GM21786 (cell line): Measurements from ENCODE around the gene DLST.

ENCODE experiments used
- ATAC-seq: cut with Tn5 transposase; IDR thresholded peaks from one replicate; pipeline ENCODE4 v1.9.1; 2021; ENCODE audit not compliant: unreplicated experiment

Gene DLST

DNA sequence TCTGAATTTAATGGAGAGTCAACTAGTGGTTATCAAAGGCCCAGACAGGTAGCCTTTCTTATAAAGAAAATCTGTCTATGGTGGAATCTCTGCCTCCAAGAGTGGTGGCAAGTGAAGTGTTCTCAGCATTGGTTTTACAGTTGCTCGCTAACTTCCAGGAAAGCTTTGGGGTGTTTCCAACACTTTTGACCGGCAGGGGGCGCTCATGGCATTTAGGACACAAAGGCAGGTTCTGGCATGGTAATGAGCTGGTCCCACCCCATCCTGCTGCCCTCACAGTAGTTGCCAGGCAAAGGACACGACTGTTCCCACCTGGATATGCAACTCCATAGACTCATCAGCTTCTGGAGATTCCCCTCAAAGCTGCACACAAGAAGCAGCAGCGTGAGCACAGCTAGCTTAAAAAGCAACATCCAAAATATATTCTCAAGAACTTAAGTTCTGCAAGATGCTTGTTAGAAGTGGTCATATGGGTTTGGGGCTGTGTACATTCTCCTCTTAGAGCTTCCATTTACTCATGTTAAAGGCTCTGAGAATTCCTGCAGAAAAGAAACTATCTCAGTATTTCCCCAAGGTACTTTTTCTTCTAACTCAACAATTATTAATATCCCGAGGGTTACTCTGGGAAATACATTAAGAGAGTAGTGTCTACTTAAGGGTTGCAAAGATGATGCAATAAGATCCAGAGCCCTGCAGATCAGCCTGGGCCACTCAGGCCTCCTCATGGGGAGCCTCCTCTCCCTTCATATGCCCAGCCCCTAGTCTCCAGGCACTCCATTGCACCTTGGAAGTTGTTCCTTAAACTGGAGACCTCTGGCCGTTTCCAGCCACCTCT, 20.6 kb upstream of the DLST start:
- ATAC-seq = no peak

DNA sequence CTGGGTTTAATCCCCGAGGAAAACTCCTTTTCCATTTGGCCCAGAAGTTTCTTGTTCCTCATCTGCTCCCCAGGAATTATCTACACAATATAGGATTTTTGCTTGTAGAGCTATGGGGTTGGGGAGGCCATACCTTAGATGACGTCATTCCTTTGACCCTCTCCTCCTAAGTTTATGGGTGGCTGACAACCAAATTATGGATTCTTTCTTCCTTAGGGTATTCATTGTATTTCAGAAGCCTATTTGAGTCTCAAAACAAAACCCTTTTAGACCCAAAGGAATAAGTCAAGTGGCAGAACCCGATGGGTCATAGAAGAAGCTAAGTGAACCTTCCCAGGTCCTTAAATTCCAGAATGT, 20.0 kb upstream of the DLST start:
- no peak for ATAC-seq

DNA sequence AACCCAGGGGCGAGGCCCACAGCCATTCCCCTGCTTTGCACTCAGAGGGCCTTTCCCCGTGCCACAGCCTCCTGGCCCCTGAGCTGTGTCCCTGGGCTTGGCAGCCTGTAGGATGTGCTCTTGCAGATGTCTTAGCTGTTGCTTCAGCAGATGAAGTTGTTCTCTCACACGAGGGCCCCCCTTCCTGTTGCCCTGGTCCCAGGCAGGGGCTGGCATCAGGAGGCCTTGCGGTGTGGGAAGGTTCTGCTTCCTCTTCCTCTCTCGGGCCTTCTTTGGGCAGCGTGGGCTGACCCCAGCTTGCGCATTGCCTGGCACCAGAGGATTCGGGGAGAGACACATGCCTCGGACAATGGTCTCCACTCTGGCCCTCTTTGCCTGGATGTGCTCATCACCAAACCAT, 18.4 kb upstream of the DLST start:
- ATAC-seq = no peak

DNA sequence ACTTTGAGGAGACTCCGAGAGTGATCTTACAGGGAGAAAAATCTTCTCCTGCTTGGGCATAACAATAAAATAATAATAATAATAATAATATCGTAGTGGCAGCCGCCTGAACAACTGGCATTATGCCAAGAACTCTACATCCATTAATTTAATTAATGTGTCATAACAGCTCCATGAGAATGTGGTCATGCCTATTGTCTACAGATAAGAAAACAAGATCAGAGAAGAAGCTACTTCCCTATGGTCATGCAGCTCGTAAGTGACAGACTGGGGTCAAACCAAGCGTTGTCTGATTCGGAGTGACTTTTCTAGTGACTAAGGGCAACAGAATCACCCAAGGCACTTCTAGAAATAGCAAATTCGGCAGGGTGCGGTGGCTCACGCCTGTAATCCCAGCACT, 17.5 kb upstream of the DLST start:
- no peak for ATAC-seq

DNA sequence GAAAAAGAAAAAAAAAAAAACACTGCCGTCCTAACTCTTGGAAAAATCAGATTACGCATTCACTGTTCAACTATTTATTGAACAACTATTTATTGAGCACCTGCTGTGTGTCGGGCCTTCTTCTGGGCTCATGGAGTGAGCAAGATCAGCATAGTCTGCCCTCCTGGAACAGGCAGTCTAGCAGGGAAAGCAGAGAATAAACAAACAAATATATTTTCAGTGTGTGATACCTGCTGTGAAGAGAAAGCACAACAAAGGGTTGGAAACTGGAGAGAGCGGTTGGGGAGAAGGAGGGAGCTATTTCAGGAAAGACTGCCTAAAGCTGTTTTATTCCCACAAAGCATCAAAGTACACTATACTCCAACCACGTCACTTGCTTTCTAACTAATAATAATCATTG, 16.6 kb upstream of the DLST start:
- no peak for ATAC-seq

DNA sequence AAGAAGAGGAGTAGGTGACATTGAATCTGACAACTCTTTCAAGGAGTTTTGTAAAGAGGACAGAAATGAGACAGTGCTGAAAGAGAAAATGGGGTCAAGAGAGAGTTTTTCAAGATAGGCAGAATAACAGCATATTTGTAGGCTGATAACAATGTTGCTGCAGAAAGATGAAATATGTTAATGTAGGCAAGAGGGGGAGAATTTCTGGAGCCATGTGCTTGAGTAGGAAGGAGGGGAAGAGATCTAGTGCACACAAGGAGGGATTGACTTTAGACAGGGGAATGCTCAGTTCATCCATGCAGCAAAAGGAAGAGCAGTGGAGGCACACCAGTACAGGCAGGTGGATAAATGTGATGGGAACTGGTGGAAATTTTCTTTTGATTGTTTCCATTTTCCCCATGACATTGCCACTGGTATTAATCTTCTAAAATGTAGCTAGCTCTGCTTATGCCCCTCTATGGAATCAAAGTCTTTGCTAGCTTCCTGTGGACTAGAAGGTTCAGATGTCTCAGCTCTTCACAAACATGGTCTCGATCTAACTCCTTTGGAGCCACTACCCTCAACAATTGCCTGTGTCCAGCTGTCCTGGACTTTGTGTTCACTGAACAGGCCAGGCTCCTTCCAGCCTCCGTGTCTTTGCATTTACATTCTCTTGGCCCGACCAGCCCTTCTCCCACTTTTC, 14.9 kb upstream of the DLST start:
- ATAC-seq = no peak

DNA sequence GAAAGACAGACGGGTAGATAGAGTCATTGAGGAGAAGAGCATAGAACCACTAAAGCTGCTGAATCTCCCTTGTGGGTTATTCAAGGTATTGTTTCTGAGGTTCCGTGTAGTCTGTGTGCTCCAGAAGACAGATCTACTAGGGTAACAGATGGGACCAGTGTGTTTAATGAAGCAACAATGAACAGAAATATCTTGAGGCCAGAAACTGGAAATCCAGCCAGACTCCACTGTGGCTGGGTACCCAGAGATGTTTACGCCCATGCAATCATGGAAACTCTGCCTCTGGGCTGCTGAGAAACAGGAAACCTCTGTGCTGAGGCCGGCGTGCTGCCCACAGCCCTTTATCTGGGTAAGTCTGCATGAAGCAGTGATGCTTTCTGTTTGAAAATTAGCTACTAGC, 14.0 kb upstream of the DLST start:
- no peak for ATAC-seq

DNA sequence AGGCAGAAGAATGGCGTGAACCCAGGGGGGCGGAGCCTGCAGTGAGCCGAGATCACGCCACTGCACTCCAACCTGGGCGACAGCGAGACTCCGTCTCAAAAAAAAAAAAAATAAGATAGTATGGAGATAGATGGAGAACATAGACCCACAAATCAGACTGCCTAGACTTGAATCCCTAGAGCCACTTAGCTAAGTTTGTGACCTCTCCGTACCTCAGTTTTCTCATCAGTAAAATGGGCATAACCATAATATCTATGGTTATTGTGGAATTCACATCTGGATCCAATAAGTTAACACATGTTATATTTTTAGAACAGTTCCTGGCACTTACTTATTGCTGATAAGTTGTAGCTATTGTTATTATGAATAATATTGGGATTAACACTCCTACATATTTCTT, 13.0 kb upstream of the DLST start:
- ATAC-seq = no peak

DNA sequence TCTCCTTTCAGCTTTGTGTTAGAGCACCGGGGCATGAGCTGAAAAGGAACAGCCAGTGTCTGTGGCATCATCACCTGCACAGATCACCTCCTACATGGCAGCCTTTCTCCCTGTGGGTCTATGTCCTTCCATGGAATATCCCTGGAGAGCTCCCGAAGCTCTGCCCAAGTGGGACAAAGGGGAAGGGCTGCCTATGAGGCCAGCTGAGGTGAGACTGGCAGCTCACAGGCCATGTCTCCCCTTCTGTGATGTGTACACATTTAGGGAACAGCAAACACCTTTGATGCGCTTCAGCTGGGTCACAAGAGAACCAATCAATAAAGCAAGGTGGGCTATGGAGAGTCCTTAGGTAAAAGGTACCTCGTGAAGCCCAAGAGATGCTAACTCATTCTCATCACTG, 9.9 kb upstream of the DLST start:
- ATAC-seq = no peak

DNA sequence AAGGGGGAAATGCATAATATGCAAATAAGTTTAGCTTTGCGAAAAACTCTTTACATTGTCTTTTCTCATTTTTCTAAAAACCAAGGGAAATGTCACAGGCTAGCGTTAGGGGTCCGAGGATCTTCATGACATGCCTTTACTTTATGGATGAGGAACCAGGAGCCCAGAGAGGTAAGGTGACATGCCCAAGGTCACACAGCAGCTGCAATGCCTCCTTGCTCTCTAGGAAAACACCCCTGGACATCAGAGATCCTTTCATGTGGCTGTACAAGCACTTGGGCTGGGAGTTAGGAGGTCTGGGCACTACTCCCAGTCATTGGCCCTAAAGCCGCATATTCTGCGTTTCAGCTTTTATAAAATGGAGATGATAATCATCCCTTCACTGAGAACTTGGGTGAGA, 6.5 kb upstream of the DLST start:
- no peak for ATAC-seq

DNA sequence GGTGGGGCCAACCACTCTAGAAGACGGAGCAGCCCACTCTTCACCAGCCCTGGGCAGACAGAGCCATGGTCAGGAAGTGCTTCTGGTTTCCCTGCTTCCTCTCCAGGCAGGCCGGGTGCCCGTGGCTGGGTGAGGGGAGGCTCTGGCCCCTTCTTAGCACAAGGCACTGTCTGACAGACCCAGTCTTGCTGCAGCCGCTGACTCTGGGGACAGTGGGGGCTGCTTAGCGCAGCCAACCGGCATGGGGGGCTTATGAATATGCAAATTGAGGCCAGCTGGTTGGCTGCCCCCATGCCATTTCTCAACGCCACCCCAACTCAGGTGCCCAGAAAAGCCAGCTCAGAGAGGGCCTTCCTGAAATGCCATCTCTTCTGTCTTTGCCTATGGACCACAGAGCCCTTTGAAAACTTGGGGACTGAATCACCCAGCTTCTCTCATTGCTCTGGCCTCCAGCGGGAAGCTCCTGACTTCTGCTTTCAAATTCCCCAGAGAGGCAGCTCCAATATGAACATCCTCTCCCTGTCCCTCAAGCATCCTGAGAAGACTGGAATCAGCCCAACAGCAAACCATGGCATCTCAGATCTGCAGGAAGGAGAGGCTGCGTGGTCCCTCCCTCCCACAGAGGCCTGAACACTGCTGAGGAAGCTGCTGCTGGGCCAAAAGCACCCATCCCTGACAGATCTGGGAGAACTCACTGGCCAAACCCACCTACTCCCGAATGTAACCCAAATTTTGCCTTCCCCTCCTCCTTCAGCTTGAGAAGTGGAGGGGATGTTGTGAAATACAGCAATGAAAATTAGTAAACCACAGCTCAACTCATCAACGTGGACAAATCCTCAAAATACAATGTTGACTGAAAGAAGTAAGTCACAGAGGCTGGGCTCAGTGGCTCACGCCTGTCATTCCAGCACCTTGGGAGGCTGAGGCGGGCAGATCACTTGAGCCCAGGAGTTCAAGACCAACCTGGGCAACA, 5.5 kb upstream of the DLST start, which contains the start of gene PROX2:
Gene PROX2, minus strand, starts transcription at position 205 of the 973 bp plus-strand sequence. CDS start 12,311 bp downstream, outside the sequence.
- ATAC-seq = no peak

DNA sequence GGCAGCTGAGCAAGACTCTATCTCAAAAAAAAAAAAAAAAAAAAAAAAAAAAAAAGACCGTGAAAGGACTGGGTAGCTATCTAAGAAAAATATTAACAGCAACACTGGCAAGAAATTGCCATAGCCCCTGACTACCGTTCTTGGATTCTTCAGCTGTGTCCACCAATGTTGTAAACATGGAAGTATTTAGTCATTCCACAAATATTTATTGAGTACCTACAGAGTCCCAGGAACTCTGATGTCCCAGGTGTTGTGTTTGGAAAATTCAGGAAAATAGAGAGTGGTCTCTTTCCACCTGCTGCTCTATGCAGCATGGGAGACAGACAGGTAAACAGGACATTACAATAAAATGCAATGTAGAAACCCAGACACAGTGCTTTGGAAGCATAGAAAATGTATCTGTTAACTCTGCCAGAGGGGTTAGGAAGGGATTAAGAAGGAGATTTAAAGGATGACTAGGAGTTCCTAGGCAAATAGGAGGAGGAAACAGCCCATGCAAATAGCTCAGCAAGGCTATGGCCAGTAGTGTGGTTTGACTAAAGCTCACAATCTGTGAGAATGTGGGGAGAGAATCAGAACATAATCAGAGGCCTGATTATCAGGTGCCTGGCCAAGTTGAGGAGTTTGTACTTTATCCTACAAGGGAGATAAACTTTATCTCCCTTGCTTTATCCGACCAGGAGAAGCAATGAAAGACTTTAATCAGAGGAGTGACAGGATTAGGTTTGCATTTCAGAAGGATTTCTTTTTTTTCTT, 2.1 kb upstream of the DLST start:
- ATAC-seq = no peak

DNA sequence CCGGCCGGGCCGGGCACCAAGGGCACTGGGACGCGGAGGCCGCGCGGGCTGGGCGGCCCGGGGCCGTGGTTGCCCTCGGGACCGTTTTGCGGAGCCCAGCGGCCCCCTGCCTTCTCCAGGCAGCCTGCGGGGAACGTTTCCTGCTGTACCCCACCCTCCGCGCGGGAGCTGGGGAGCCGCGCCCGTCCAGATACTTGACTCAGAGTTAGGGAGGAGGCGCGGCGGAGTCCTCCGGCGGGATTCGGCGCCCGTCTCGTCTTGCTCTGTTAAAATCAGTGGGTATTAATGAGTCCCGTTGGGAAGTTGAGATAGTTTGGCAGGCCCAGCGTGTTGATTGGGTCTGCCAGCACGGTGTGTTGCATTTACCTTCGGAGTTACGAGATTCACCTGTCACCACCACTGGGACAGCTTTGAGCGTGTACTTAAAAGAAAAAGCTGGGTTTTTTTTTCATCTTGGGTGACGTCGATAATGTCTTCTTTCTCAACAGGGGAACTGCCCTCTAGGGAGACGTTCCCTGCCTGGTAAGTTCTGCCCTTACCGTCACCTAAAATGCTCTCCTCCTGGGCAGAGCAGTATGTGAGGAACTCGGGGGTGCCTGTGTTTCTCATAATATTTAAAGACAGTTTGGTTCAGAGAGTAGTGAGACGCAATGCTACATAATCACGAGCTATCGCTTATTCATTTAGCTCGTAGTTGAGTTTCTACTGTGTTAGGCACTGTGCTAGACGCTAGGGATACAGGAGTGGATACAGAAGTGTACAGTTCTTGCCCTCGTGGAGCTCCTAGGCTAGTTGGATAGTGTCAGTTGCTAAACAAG, 596 bp downstream of the DLST start:
- ATAC-seq = peak; percentile 18

DNA sequence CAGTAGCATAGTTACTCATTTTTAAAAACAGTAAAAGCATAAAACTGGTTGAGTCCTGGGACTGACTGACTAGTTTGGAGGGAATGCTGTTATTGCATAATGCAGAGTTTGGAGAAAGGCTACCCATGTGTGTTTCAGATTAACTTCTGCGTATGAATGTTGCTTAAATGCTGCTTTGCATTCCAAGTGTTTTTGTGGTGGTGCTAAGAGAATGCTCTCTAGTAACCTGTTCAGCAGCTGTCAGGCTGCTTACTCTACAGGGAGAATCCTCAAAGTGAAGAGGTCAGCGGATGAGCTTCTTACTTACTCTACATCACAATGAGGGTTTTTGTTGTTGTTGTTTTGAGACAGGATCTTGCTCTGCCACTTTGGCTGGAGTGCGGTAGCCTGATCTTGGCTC, 4.3 kb downstream of the DLST start:
- ATAC-seq = no peak

DNA sequence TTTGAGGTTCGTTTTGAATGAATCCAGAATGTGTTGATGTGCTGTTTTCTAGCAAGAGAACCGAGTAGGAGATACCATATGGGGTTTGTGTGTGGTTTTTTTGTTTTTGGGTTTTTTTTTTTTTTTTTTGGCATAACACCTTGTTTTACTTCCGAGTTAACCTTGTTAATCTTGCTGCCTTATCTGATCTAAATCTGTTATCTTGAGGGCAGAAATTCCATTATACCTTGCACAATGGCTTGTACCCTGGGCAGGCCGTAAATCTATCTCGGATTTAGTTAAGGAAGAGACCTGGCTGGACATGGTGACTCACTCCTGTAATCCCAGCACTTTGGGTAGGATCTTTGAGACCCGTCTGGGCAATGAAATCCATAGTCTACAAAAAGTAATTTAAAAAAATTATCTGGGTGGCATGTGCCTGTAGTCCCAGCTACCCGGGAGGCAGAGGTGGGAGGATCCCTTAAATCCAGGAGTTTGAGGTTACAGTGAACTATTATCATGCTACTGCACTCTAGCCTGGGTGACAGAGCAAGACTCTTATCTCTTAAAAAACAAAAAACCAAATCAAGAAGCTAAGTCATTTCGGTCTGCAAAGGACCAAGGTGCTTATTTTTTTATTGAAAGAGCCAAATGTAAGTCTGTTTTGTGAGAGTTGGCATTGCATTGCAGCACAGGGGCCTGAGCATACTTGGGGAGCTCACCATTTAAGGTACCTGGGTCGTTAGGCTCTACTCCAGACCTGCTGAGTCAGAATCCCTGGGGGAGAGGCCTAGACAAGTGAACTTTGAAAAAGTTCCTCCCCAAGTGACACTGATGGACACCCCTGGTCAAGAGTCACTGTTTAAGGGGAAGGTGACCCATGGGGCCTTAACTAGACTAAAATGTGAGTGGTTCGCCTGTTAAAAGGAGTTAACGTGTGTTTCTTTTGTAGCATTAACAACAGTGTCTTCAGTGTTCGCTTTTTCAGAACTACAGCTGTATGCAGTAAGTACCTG, 6.7 kb downstream of the DLST start:
- no peak for ATAC-seq

DNA sequence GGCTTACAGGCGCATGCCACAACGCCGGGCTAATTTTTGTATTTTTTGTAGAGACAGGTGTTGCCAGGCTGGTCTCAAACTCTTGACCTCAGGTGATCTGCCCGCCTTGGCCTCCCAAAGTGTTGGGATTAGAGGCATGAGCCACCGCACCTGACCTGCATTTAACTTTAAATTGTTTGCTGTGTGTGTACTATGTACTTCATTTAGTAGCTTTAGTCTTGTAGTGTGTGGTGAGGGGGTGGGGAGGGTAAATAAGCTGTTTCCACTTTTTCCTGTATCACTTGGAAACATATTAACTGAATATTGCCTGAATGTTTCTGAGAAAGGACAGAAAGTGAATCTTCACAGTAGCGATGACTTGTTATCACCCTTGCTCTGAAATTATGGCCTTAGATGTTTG, 8.5 kb downstream of the DLST start:
- no peak for ATAC-seq

DNA sequence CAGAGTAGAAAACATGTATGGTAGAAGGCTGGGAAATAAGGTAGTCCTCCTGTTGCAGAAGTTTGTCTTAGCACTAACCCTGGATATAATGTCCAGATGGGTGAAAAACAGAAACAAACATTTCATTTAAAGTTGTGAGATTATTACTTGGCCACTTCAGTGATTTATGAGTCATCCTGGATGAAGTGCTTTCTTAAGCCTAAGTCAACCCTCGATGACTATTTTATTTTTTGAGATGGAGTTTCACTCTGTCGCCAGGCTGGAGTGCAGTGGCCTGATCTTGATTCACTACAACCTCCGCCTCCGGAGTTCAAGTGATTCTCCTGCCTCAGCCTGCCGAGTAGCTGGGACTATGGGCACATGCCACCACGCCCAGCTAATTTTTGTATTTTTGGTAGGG, 10.2 kb downstream of the DLST start:
- no peak for ATAC-seq

DNA sequence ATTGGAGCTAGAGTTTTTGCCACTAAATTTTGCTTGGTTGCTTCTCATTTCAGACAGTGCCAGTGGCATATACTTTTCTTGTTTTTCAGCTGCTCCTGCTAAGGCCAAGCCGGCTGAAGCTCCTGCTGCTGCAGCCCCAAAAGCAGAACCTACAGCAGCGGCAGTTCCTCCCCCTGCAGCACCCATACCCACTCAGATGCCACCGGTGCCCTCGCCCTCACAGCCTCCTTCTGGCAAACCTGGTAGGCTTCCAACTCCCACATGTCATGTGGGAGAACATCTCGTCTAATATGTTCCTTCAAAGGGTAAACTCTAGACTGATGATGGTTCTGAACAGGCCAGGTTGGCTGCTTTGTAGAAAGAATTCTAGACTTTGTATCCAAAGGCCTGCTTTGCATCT, 11.0 kb downstream of the DLST start:
- no peak for ATAC-seq

DNA sequence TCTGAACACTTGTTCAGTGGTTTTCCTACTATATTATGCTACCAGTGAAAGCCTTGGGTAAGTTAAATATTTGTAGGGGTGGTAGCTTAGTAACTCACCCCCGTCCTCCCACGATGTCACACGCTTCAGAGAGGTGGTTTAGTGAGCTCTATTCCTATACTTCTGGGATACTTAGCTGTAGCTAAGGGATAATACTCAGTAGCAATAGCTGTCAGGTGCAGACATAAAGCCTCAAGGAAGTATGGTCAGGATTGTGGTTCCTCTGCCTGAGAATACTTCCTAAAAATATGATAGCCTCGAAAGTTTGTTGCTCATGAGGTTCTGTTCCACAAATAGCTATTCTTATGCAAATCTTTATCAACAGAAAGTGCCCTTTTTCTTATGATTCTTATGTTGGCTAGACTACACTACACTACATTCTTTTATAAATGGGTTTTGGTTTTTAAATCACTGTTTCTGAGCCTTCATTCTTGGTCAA, 11.9 kb downstream of the DLST start:
- ATAC-seq = no peak
